CD4-positive, alpha-beta T cell treated with Interleukin-4 for 1 hour (primary cell): ENCODE measurements around the gene NUDT15.
A peak's percentile ranks its signal among the peaks of the same experiment; 100 is the strongest.
"Not testable (repeated sequence)": the region's sequence is repeated elsewhere in the genome, so short reads cannot be mapped to it uniquely, and the experiment has no call there.

Experiments
- DNase-seq, 2 donors: peaks; one replicate each; pipeline ENCODE4 v3.0.0-alpha.2; 2020 to 2022

The NUDT15 gene

DNA sequence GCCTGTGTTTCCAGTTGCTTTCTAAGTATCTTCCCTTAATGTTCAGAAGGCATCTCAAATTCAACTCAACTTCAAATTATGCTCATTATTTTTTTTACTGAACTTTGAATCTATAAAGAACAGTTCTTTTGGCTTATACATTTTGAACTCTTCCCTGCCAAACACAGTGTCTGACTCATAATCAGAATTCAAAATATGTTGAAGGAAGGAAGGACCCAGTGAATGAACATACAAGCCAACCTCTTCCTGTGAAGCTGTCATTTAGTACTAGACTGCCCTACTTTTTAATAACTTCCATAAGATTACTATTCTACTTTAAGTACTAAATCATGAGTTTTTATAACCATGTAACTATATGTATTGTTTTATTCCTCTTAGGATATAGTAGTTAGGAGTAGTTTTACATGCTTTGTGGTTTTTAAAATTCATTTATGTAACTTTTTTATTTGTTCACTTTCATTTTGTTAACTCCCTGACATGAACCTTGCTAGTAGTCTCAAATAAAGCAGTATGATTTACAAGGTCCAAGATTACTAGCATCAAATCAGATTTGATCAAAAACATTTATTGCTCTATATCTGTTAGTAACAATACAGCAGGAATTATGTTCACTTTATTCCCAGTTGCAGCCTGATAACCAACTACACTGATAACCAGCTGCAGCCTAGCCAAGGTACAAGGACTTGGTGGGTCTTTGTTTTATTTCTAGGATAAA lies 6.4 kb downstream of the NUDT15 start:
- DNase-seq = peak in 1 of 2 donors; percentile 7

DNA sequence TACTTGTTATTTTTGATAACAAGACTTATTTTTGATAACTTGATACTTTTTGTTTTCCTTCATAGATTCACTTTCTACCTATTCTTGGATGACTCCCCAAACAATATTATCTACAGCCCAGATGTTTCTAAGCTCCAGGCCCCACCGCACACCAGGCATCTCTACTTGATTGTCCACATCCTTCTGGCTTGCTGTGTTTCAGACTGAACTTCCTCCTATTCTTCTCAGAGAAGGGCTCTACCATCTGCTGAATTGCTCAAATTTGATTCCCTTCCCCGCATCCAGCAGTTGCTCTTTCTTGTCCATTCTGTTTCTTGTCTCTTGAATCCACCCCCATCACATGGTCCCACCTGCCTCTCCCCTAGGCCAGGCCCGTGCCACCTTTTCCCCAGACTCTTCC lies 13.0 kb downstream of the NUDT15 start:
- no peak for DNase-seq

DNA sequence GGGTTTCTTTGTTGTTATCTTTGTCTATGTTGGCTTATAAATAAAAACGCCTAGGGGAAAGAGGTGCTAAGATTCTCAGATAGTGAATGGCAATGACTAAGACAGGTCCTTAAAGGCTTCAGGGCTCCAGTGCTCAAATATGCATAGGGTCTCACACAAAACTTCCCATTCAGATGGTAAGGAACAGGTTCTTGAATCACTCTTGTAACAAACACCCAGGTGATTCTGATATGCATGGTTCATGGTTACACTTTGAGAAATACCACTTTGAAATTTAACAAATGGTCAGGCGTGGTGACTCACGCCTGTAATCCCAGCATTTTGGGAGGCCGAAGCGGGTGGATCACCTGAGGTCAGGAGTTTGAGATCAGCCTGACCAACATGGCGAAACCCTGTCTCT lies 17.1 kb downstream of the NUDT15 start:
- no peak for DNase-seq

DNA sequence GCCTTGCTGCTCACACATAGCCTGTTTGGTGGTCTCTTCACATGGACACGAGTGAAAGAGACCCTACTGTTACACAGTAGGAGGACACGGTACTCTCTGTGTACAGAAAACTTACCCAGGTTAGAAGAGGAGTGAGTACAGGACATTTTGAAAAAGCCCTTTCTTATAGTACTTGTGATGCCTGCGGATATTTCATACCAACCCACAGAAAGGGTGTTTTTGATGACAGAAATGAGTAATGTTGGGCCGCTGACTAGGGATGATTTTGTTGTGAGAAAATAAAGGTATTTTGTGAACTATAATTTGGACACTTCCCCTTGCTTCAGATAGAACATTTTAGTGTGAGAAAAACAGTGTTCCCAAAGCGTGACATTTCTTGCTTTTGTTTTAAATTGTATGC lies 18.2 kb downstream of the NUDT15 start:
- no peak for DNase-seq

GRCh38 chr13:48058536-48058935 lies 21.0 kb downstream of the NUDT15 start:
- DNase-seq = not testable (repeated sequence)

GRCh38 chr13:48059951-48060350 lies 22.4 kb downstream of the NUDT15 start:
- not testable (repeated sequence) for DNase-seq

GRCh38 chr13:48066310-48066989 lies 28.9 kb downstream of the NUDT15 start:
- peak in 1 of 2 donors; percentile 10 for DNase-seq

GRCh38 chr13:48068036-48068435 lies 30.5 kb downstream of the NUDT15 start:
- DNase-seq = no peak

- no peak for DNase-seq
Observed at GRCh38 chr13:48068952-48069351, 31.4 kb downstream of the NUDT15 start.

DNA sequence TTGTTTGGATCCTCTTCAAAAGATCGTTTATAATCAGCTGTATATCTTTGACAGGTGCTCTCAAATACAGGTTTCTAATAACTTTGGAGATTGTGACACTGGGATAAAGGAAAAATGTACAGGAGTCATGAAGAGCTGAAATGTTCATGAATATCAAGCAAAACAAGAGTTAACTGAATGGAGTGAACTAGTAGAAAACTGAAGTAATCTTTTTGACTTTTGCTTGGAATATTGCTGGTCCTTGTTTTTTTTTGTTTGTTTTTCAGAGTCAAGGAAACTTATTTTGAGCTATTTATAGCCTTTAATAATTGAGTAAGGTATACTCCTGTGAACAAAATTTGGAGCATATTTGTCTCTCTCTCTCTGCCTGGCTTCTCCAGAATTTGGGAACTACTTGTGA lies 32.0 kb downstream of the NUDT15 start:
- no peak for DNase-seq

DNA sequence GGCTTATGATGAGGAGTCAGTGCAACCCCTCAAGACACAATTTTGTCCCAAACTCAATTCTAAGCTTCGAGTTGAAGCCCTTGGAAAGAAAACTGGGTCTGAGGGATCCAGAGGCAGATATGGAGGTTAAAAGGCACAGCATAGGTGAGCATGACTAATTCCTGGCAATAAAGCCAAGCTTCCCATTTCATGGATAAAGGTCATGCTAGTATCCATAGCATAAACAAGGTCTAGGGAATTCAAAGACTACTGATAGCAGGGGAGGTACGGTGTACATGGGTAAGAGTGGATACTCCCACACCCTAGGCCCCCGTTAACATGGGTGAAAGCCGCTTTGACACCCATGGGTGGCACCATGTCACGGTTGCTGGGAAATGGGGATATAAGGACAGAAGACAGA lies 33.4 kb downstream of the NUDT15 start:
- no peak for DNase-seq

DNA sequence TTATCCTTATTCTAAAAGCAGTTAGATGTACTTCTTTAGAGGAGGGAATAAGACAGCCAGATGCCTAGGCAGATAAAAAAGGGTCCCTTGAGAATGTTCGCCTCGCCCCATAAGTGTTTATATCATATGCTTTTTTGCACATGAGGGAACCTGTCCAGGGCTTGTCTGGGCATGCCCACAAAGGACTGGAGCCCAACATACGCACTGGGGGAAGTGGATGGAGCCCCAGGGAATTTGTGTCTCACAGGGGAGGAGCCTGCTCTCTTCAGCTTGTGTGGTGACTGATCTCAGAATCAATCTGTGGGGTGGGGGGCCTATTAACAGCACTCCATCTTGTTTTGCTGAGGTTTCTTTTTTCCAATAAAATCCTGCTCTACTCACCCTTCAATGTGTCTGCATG lies 34.8 kb downstream of the NUDT15 start:
- DNase-seq = no peak

DNA sequence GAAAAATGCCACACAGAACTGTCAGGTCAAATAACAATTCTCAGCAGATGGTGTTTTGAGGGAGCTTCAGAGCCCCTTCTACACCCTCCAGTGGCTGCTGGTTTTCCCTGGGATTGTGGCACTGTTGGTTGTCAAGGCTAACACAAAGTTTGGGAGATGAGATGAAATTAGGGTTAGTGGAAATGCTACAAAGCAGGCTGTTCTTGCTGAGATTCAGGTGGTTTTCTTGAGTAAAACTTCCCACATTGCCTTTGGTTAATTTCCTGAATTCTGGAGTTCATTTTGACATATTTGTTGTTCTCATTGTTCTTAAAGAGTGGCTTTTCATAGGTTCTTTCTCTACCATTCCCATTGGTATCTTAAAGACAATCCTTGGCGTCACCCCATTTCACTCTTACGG lies 35.3 kb downstream of the NUDT15 start:
- DNase-seq = no peak

GRCh38 chr13:48074006-48074405 lies 36.5 kb downstream of the NUDT15 start:
- DNase-seq = no peak

DNA sequence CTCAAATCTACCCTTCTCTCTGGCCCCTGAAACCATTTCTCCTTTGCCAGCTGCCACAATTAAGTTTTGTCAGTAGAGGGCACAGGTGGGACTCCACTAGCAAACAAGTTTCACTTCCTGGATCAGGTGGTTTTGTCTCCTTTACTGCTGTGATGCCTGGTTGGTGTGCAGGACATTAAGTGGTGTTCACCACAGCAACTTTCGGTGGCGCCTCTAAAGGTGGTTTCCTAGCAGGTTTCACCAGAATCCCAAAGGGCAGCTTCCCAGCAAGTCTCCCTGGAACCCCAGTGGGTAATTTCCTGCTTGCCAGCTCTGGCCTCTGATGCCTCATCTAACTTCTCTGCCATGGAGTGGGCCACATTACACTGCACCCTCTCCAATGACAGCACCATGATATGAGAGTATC lies 40.7 kb downstream of the NUDT15 start:
- peak; percentile 41 to 43 for DNase-seq

DNA sequence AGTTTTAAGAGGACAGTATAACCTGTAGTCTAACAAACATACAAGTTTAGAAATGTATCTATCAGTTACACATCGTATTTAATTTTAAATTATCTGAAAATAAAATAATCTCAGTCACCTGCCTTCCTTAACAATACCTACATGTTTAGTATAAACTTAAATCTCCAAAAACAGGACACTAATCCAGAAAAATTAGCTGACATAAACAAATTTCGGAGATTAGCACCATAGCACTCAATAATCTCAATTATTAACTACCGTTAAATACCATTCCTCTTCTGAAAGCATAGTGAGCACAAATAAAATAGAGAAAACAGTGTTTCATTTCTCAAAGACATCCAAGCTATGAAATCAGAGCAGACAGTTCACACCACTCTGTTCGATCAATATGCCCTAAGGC lies 44.2 kb downstream of the NUDT15 start:
- no peak for DNase-seq

DNA sequence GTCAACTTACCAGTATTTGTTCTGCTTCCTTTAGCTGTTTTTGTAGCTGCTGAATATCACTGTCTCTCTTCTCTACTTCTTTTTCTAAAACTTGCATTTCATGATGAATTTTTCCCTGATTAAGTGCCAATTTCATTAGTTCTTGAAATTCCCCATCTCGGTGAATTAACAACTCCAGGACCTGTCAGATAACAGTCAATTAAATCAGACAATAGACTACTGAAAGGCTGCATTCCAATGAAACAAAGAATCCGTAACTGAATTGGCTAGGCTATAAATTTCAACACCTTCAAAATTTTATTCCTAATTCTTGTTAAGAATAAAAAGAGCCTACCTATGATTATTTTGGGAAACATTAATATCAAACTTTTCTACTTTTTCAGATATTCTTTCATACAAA lies 48.7 kb downstream of the NUDT15 start:
- DNase-seq = no peak

DNA sequence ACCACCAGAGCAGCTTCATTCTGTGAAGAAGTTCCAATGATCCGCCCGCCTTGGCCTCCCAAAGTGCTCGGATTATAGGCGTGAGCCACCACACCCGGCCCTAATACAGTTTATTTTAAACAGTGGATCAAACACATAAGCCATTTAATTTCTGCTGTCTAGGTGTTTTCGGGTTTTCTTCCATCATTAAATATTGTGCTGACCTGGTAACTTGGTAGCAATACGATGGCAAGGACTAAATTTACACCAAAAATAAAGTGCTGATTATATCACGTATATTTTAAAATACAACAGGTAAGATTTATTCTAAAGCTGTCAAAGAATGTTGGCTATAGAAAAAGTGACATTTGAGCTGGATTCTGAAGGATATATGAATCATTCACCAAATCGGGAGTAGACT lies 56.1 kb downstream of the NUDT15 start:
- DNase-seq = no peak

GRCh38 chr13:48094404-48094780 lies 56.9 kb downstream of the NUDT15 start:
- no peak for DNase-seq

GRCh38 chr13:48094781-48095502 lies 57.4 kb downstream of the NUDT15 start, which contains the start of gene MED4:
Gene MED4, minus strand, starts transcription at chr13:48095104. Its CDS starts 26 bp downstream, at chr13:48095078.
- DNase-seq = peak; percentile 96 to 97

GRCh38 chr13:48096670-48097069 lies 59.1 kb downstream of the NUDT15 start:
- DNase-seq = no peak
